Medulla oblongata (tissue), 1 donor: Measurements from ENCODE around the gene ASCL5.

Experiments used
- DNase-seq: peaks from one replicate; pipeline ENCODE4 v3.0.0-alpha.2; 2015; ENCODE audit errors: extremely low spot score

Gene ASCL5

GRCh38 chr1:201111156-201111555 lies 15.8 kb downstream of the ASCL5 start:
- no peak for DNase-seq

GRCh38 chr1:201110616-201111015 lies 16.4 kb downstream of the ASCL5 start:
- no peak for DNase-seq

- DNase-seq: no peak
Measured at GRCh38 chr1:201110138-201110537, 16.8 kb downstream of the ASCL5 start.

- no peak for DNase-seq
Measured at GRCh38 chr1:201109651-201110050, 17.3 kb downstream of the ASCL5 start.

- no peak for DNase-seq
Measured at GRCh38 chr1:201108614-201109013, 18.4 kb downstream of the ASCL5 start.

GRCh38 chr1:201105688-201106087 lies 21.3 kb downstream of the ASCL5 start:
- no peak for DNase-seq

GRCh38 chr1:201104141-201104540 lies 22.8 kb downstream of the ASCL5 start:
- DNase-seq: no peak

- DNase-seq: no peak
Measured at GRCh38 chr1:201103666-201104065, 23.3 kb downstream of the ASCL5 start.

- DNase-seq: no peak
Measured at GRCh38 chr1:201100169-201100930, 26.6 kb downstream of the ASCL5 start.

- DNase-seq: no peak
Measured at GRCh38 chr1:201098992-201099677, 27.8 kb downstream of the ASCL5 start.

- no peak for DNase-seq
Measured at GRCh38 chr1:201096977-201097856, 29.8 kb downstream of the ASCL5 start.

- DNase-seq: peak; percentile 2
Measured at GRCh38 chr1:201096041-201096461, 30.9 kb downstream of the ASCL5 start.

- DNase-seq: peak; percentile 48
Measured at GRCh38 chr1:201095581-201095980, 31.4 kb downstream of the ASCL5 start.

- no peak for DNase-seq
Measured at GRCh38 chr1:201094832-201095231, 32.2 kb downstream of the ASCL5 start.

- DNase-seq: no peak
Measured at GRCh38 chr1:201093962-201094361, 33.0 kb downstream of the ASCL5 start.

GRCh38 chr1:201093561-201093960 lies 33.4 kb downstream of the ASCL5 start:
- no peak for DNase-seq

GRCh38 chr1:201092738-201093137 lies 34.2 kb downstream of the ASCL5 start:
- no peak for DNase-seq

- DNase-seq: no peak
Measured at GRCh38 chr1:201091256-201091655, 35.7 kb downstream of the ASCL5 start.

GRCh38 chr1:201090541-201090940 lies 36.4 kb downstream of the ASCL5 start:
- no peak for DNase-seq

- no peak for DNase-seq
Measured at GRCh38 chr1:201089596-201089995, 37.4 kb downstream of the ASCL5 start.

- no peak for DNase-seq
Measured at GRCh38 chr1:201088901-201089525, 38.0 kb downstream of the ASCL5 start.

- DNase-seq: no peak
Measured at GRCh38 chr1:201088395-201088794, 38.6 kb downstream of the ASCL5 start.
